MM.1S (cell line): Measurements from ENCODE around the gene RNASE7.
"Not testable (repeated sequence)": the region's sequence is repeated elsewhere in the genome, so short reads cannot be mapped to it uniquely, and the experiment has no call there.

ENCODE experiments used
- DNase-seq: peaks from one replicate; pipeline ENCODE4 v3.0.0-alpha.2; 2015
- H2AFZ ChIP-seq: fragments of 300-600 bp; sonication (generic); 2 replicates; pipeline ENCODE4 v1.6.0; 2016; ENCODE audit warnings: antibody characterized with exemption, low read length
- H3F3A ChIP-seq: fragments of 300-600 bp; sonication (generic); 2 replicates; pipeline ENCODE4 v1.6.1; 2016; ENCODE audit warnings: mild to moderate bottlenecking, antibody characterized with exemption, low read length, moderate library complexity, mixed read lengths; ENCODE audit not compliant: insufficient read depth
- H3K27ac ChIP-seq: fragments of 300-600 bp; sonication (generic); 2 replicates; pipeline ENCODE4 v1.5.1; 2016; ENCODE audit warnings: mild to moderate bottlenecking, low read length
- H3K27me3 ChIP-seq: fragments of 300-600 bp; sonication (generic); replicated peaks from 2 replicates; pipeline ENCODE4 v1.6.0; 2016; ENCODE audit warnings: low read length; ENCODE audit not compliant: insufficient read depth
- H3K36me3 ChIP-seq: fragments of 300-600 bp; sonication (generic); replicated peaks from 2 replicates; pipeline ENCODE4 v1.6.1; 2016; ENCODE audit warnings: mild to moderate bottlenecking, low read length, mixed read lengths; ENCODE audit not compliant: insufficient read depth
- H3K4me1 ChIP-seq: fragments of 300-600 bp; sonication (generic); 2 replicates; pipeline ENCODE4 v1.6.1; 2016; ENCODE audit warnings: low read length, mixed read lengths
- H3K4me2 ChIP-seq: fragments of 300-600 bp; sonication (generic); 2 replicates; pipeline ENCODE4 v1.6.0; 2016; ENCODE audit warnings: low read depth, low read length
- H3K4me3 ChIP-seq: fragments of 300-600 bp; sonication (generic); 2 replicates; pipeline ENCODE4 v1.5.1; 2016; ENCODE audit warnings: low read length, mixed read lengths
- H3K79me2 ChIP-seq: fragments of 300-600 bp; sonication (generic); 2 replicates; pipeline ENCODE4 v1.6.1; 2016; ENCODE audit warnings: mixed run types, low read length, mixed read lengths
- H3K9ac ChIP-seq: fragments of 300-600 bp; sonication (generic); 2 replicates; pipeline ENCODE4 v1.6.1; 2016; ENCODE audit warnings: low read length, mixed read lengths
- H3K9me2 ChIP-seq: fragments of 300-600 bp; sonication (generic); replicated peaks from 2 replicates; pipeline ENCODE4 v1.6.1; 2016; ENCODE audit warnings: mild to moderate bottlenecking, low read length, mixed read lengths; ENCODE audit not compliant: insufficient read depth
- H3K9me3 ChIP-seq: fragments of 300-600 bp; sonication (generic); replicated peaks from 2 replicates; pipeline ENCODE4 v1.6.1; 2016; ENCODE audit warnings: mild to moderate bottlenecking, low read length, mixed read lengths; ENCODE audit not compliant: insufficient read depth
- H4K20me1 ChIP-seq: fragments of 300-600 bp; sonication (generic); 2 replicates; pipeline ENCODE4 v1.6.1; 2016; ENCODE audit warnings: mild to moderate bottlenecking, low read length, moderate library complexity, mixed read lengths; ENCODE audit not compliant: insufficient read depth
- EZH2 ChIP-seq: fragments of 300-600 bp; sonication (generic); optimal IDR thresholded peaks from 2 replicates; pipeline ENCODE3; 2017; ENCODE audit warnings: low read depth, mild to moderate bottlenecking, antibody characterized with exemption, low read length, mixed read lengths
- EZH2phosphoT487 ChIP-seq: fragments of 300-600 bp; sonication (generic); IDR thresholded peaks from 2 replicates; pipeline ENCODE4 v1.6.1; 2018; ENCODE audit warnings: antibody characterized with exemption, low read length
- TF ChIP-seq, protein P1 (sequence below): fragments of 300-600 bp; sonication (generic); IDR thresholded peaks from 2 replicates; pipeline ENCODE4 v1.5.1; 2016; ENCODE audit warnings: antibody characterized with exemption, low read length, mixed read lengths

The RNASE7 gene

DNA sequence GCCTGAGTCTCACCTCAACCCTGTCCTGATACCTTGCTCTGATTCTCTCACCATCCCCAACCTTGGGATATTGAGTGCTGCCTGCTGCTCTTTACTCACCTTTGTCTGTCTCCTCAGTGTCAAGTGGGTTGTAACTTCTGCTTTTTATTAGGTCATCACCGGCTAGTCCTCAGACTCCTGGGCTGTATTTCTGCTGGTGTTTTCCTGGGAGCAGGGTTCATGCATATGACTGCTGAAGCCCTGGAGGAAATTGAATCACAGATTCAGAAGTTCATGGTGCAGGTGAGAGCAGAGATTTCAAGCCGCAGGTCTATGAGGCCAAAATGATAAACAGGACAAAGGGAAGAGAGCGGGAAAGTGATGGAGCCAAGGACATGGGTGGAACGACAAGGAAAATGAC, 42.6 kb upstream of the RNASE7 start:
- no peak overlapping the region for H3K4me2 ChIP-seq
- TF ChIP-seq EZH2 (no peak), EZH2phosphoT487 (no peak)
- TF ChIP-seq, protein P1, sequence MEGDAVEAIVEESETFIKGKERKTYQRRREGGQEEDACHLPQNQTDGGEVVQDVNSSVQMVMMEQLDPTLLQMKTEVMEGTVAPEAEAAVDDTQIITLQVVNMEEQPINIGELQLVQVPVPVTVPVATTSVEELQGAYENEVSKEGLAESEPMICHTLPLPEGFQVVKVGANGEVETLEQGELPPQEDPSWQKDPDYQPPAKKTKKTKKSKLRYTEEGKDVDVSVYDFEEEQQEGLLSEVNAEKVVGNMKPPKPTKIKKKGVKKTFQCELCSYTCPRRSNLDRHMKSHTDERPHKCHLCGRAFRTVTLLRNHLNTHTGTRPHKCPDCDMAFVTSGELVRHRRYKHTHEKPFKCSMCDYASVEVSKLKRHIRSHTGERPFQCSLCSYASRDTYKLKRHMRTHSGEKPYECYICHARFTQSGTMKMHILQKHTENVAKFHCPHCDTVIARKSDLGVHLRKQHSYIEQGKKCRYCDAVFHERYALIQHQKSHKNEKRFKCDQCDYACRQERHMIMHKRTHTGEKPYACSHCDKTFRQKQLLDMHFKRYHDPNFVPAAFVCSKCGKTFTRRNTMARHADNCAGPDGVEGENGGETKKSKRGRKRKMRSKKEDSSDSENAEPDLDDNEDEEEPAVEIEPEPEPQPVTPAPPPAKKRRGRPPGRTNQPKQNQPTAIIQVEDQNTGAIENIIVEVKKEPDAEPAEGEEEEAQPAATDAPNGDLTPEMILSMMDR, result no peak
- no peak overlapping the region for H2AFZ ChIP-seq
- no peaks in the 10 kb centered on the region for H3K9me2 ChIP-seq
- H3K4me1 ChIP-seq, result no peaks in the 10 kb centered on the region
- H4K20me1 ChIP-seq, result no peaks in the 10 kb centered on the region
- H3K27ac ChIP-seq, result no peak overlapping the region
- no peaks in the 10 kb centered on the region for H3K36me3 ChIP-seq
- H3F3A ChIP-seq, result no peaks in the 10 kb centered on the region
- H3K9me3 ChIP-seq, result no peaks in the 10 kb centered on the region
- no peak for DNase-seq
- no peaks in the 10 kb centered on the region for H3K27me3 ChIP-seq
- H3K9ac ChIP-seq, result no peak overlapping the region
- H3K4me3 ChIP-seq, result no peak overlapping the region
- H3K79me2 ChIP-seq, result no peaks in the 10 kb centered on the region

DNA sequence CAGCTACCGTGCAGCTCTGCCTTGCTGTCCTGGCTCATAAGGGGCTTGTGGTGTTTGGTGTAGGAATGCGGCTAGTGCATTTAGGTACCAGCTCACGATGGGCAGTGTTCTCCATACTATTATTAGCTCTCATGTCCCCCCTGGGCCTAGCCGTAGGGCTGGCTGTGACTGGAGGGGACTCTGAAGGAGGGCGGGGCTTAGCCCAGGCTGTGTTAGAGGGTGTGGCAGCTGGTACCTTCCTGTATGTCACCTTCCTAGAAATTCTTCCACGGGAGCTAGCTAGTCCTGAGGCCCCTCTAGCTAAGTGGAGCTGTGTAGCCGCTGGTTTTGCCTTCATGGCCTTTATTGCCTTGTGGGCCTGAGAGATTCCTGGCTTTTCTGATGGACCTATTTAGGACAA, 40.9 kb upstream of the RNASE7 start:
- Histone ChIP-seq H3K27me3 (no peaks in the 10 kb centered on the region), H3K79me2 (no peaks in the 10 kb centered on the region), H3K36me3 (no peaks in the 10 kb centered on the region), H3K4me1 (no peaks in the 10 kb centered on the region), H3K9me2 (no peaks in the 10 kb centered on the region), H3K9me3 (no peaks in the 10 kb centered on the region), H3K4me2 (no peak overlapping the region), H3K27ac (no peak overlapping the region), H2AFZ (no peak overlapping the region), H4K20me1 (no peaks in the 10 kb centered on the region), H3K9ac (no peak overlapping the region), H3K4me3 (no peak overlapping the region), H3F3A (no peaks in the 10 kb centered on the region)
- TF ChIP-seq, protein P1, result no peak
- no peak for DNase-seq

DNA sequence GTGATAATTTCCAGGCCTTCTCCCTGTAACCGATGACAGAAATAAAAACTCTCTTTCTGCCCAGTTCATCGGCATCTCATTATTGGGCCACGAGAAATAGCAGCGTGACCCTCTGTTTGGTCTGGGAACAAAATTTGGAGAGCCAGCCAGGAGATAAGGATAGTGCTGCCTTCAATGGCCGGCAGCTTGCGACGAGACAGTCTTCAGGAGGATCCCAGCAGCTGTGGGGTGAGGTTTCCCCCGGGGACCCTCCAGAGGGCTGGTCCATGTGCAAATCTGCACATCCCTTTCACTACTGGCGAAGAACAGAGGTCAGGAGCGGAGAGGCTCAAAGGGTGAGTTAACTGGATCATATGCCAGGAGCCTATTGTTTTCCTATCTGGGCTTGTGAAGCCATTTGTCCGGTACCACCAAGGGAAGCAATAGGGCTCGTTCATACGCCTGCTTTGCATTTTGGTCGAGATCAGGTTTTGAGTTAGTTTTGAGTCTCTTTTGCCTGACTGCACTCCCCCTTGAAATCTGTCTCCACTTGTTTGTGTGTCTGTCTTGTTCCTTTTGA, 38.3 kb upstream of the RNASE7 start:
- Histone ChIP-seq H3F3A (no peaks in the 10 kb centered on the region), H3K4me1 (no peaks in the 10 kb centered on the region), H4K20me1 (no peaks in the 10 kb centered on the region), H3K9ac (no peak overlapping the region), H3K27me3 (no peaks in the 10 kb centered on the region), H3K4me2 (no peak overlapping the region), H3K27ac (no peak overlapping the region), H3K4me3 (no peak overlapping the region), H2AFZ (no peak overlapping the region), H3K36me3 (no peaks in the 10 kb centered on the region), H3K9me3 (no peaks in the 10 kb centered on the region), H3K79me2 (no peaks in the 10 kb centered on the region), H3K9me2 (no peaks in the 10 kb centered on the region)
- DNase-seq, result no peak
- no peak for TF ChIP-seq EZH2
- TF ChIP-seq, protein P1, result no peak
- no peak for TF ChIP-seq EZH2phosphoT487

DNA sequence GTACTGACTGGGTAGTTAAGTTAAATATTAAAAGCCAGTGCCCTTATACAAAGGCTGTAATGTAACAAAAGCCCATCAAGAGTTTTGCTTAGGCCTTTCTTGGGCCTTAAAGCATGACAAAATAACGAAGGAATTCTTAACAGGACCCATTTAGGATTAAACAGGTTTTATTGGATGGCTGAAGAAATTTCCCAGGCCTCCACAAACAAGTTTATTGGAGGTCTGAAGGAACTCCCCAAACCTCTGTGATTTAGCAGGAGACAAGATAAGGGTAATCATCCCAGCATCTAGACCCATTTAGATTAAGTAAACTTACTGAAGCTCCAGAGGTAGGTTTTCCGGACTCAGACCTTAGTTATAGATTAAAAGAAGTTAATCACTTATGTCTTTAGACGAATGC, 32.4 kb upstream of the RNASE7 start:
- not testable (repeated sequence) for H3K79me2 ChIP-seq, H3K4me3 ChIP-seq, H3K4me1 ChIP-seq, H3K27me3 ChIP-seq, H4K20me1 ChIP-seq, H3K4me2 ChIP-seq, H2AFZ ChIP-seq, DNase-seq, H3K36me3 ChIP-seq, H3K9ac ChIP-seq, H3K9me3 ChIP-seq, H3K9me2 ChIP-seq, H3K27ac ChIP-seq, H3F3A ChIP-seq
